Testis (tissue), 3 donors: ENCODE results near the gene PPM1F. TPM values are rescaled to one million over a fixed set of nuclear protein-coding genes. Genes with fewer than 3 reads are reported as not detected.

ENCODE experiments used
- DNase-seq: peaks from one replicate; pipeline ENCODE4 v3.0.0-alpha.2; 2019
- H3K27ac ChIP-seq, 2 donors: fragments of 200-600 bp; sonication (generic); one replicate each; pipeline ENCODE4 v1.5.1; 2019
- H3K27me3 ChIP-seq: fragments of 200-600 bp; sonication (generic); one replicate; pipeline ENCODE4 v1.5.1; 2019
- H3K36me3 ChIP-seq: fragments of 200-600 bp; sonication (generic); one replicate; pipeline ENCODE4 v1.5.1; 2017; ENCODE audit warnings: low read depth; ENCODE audit errors: missing control alignments
- H3K4me1 ChIP-seq: fragments of 200-600 bp; sonication (generic); one replicate; pipeline ENCODE4 v1.5.1; 2019
- H3K4me3 ChIP-seq, 2 donors: fragments of 200-600 bp; sonication (generic); one replicate each; pipeline ENCODE4 v1.5.1; 2017 to 2019
- H3K9me3 ChIP-seq: fragments of 200-600 bp; sonication (generic); one replicate; pipeline ENCODE4 v1.5.1; 2017
- CTCF ChIP-seq, 3 experiments: fragments of 450-650 bp in 2 of 3; fragments of 200-600 bp in 1 of 3; sonication (generic) in 1 of 3; IDR thresholded peaks; one replicate each; pipeline ENCODE4 v1.5.1; 2016 to 2019; ENCODE audit warnings: antibody characterized with exemption in 3 of 3, mild to moderate bottlenecking in 2 of 3, moderate library complexity in 1 of 3
- POLR2A ChIP-seq: fragments of 450-650 bp; IDR thresholded peaks from one replicate; pipeline ENCODE4 v1.6.1; 2017; ENCODE audit warnings: antibody characterized with exemption, mild to moderate bottlenecking, moderate library complexity
- WGBS, 2 donors: methylation state at CpG; one replicate each; pipeline ENCODE4 v1.1.5; 2018; 5-methylcytosine and 5-hydroxymethylcytosine counted together
- intact Hi-C: fragments of 100-400 bp; cut with DNase I; formaldehyde crosslinking; loops from one replicate; pipeline ENCODE4 v1.15.1; 2023; ENCODE audit warnings: low total_unique reads
- polyA plus RNA-seq: library from polyadenylated mRNA; stranded (reverse); fragments of 350-450 nt; fragmentation: Illumina TruSeq; extraction: RNeasy Lipid Tissue Mini Kit (QIAGEN cat#74804); gene quantifications from one replicate; pipeline ENCODE4 v1.2.3, GENCODE V29; 2014; ENCODE audit warnings: low read depth, low replicate concordance; ENCODE audit not compliant: insufficient read depth
- total RNA-seq, 2 donors: library from RNA; depleted of rRNA; stranded (reverse); fragments of >200 nt; gene quantifications; one replicate each; pipeline ENCODE4 v1.2.3, GENCODE V29; 2016

Gene PPM1F
- total and polyA plus RNA-seq, 3 donors from 2014 or later: 17.4 to 22.7 (median 22.4) TPM

GRCh38 chr22:21964918-21965484 is 12.4 kb upstream of the PPM1F start:
- 91 to 97% methylated on average over 4 to 6 of the region's 6 CpGs for WGBS, 2 donors
- intact Hi-C loops: no loop called here
- no peaks in the 10 kb centered on the region for H3K9me3 ChIP-seq

GRCh38 chr22:21964234-21964633 is 11.6 kb upstream of the PPM1F start:
- no peak for TF ChIP-seq POLR2A
- no peak for TF ChIP-seq CTCF (IDR thresholded peaks at IDR 0.05)
- 92 to 100% methylated on average over 2 to 15 of the region's 15 CpGs for WGBS, 2 donors
- Histone ChIP-seq H3K27ac (no peak overlapping the region), H3K4me1 (peaks cover 8% of the 10 kb centered on the region), H3K9me3 (no peaks in the 10 kb centered on the region), H3K36me3 (no peaks in the 10 kb centered on the region), H3K4me3 (no peak overlapping the region), H3K27me3 (no peaks in the 10 kb centered on the region)
- intact Hi-C loops: no loop called here
- DNase-seq: no peak

More at GRCh38 chr22:21964918-21965484, 12.4 kb upstream of the PPM1F start:
- Histone ChIP-seq H3K27ac (no peak overlapping the region), H3K27me3 (no peaks in the 10 kb centered on the region), H3K4me3 (no peak overlapping the region), H3K36me3 (no peaks in the 10 kb centered on the region), H3K4me1 (peaks cover 8% of the 10 kb centered on the region)
- no peak for TF ChIP-seq CTCF (IDR thresholded peaks at IDR 0.05)
- no peak for DNase-seq

- intact Hi-C loops: no loop called here
- Histone ChIP-seq H3K27me3 (no peaks in the 10 kb centered on the region), H3K9me3 (no peaks in the 10 kb centered on the region), H3K36me3 (no peaks in the 10 kb centered on the region), H3K27ac (no peak overlapping the region), H3K4me3 (no peak overlapping the region), H3K4me1 (peaks cover 8% of the 10 kb centered on the region)
- 91 to 94% methylated on average over 9 to 19 of the region's 19 CpGs for WGBS, 2 donors
- TF ChIP-seq CTCF (IDR thresholded peaks at IDR 0.05): no peak
- TF ChIP-seq POLR2A: no peak
- DNase-seq: no peak
Measured at GRCh38 chr22:21963790-21964211, 11.2 kb upstream of the PPM1F start.

GRCh38 chr22:21963286-21963685 is 10.6 kb upstream of the PPM1F start:
- TF ChIP-seq POLR2A: no peak
- no peak for TF ChIP-seq CTCF (IDR thresholded peaks at IDR 0.05)
- H3K4me3 ChIP-seq: no peak overlapping the region
- H3K27me3 ChIP-seq: no peaks in the 10 kb centered on the region
- WGBS, 2 donors: 87 to 97% methylated on average over 7 of the region's 7 CpGs
- no peaks in the 10 kb centered on the region for H3K36me3 ChIP-seq
- no peaks in the 10 kb centered on the region for H3K9me3 ChIP-seq
- H3K27ac ChIP-seq: no peak overlapping the region
- intact Hi-C loops: no loop called here
- no peak for DNase-seq
- H3K4me1 ChIP-seq: peaks cover 8% of the 10 kb centered on the region

GRCh38 chr22:21962655-21962949 is 10.0 kb upstream of the PPM1F start:
- WGBS, 2 donors: 90 to 92% methylated on average over 7 to 9 of the region's 11 CpGs
- Histone ChIP-seq H3K4me3 (no peak overlapping the region), H3K27me3 (no peaks in the 10 kb centered on the region), H3K9me3 (no peaks in the 10 kb centered on the region), H3K27ac (no peak overlapping the region), H3K4me1 (peaks cover 8% of the 10 kb centered on the region), H3K36me3 (no peaks in the 10 kb centered on the region)
- intact Hi-C loops: no loop called here
- no peak for DNase-seq
- TF ChIP-seq CTCF (IDR thresholded peaks at IDR 0.05): no peak
- TF ChIP-seq POLR2A: no peak
